Measurements from ENCODE around the gene SLC6A19. TPM values are rescaled to one million over a fixed set of nuclear protein-coding genes. Genes with fewer than 3 reads are reported as not detected.

Gene SLC6A19
- total RNA-seq, 2 donors from 2014 or later, result not detected

DNA sequence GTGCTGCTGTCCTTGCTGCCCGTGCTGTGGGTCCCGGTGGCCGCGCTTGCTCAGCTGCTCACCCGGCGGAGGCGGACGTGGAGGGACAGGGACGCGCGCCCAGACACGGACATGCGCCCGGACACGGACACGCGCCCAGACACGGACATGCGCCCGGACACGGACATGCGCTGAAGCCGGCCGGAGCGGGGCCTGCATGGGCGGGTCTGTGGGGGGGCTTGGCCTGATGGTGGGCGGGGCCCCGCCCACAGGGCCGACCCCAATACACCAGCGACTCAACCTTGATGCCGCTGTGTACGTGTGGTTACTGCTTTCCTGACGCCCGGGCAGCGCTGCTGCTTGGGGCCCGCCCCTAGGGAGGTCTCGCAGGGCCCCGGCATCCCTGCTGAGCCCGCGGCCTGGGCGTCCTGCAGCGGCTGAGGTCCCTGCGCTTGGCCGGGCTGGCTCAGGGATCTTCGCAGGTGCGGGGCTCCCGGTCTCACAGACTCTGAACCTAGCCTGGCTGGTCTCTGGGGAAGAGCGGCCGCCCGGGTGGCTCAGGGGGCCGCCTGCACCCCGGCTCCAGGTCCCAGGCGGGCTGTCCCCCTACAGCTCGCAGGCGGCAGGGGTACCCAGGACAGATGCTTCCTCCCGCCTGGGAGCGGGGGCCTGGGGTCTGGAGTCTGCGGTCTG, 44.6 kb downstream of the SLC6A19 start:
- DNase-seq (no peak), ATAC-seq (no peak)
- intact Hi-C loops (cut with DNase I), result no loop called here

DNA sequence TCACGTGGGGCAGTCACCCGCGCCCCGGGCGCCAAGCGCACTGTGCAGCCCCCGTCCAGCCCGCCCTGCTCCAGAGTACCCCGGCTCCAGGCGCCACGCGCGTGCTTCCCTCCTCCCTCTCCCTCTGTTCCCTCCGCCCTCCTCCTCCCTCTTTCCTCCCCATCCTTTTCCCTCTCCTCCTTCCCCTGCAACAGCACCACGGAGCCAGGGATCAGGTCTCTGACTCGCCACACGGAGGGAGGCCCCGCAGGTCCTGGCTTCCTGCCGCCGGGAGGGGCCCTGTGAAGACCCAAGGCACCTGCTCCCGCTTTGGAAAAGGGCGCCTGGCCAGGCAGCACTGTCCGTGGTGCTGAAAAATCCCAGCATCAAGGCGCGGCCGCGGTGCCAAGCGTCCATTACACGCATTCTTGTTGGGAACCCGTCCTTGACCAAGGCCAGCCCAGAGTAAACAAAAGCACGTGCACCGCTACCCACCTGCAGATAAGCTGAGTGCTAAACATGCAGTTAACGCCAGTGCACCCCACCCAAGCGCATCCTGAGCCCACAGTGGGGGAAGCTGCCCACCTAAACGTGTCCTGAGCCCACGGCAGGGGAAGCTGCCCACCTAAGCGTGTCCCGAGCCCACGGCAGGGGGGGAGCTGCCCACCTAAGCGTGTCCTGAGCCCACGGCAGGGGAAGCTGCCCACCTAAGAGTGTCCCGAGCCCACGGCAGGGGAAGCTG, 45.5 kb downstream of the SLC6A19 start:
- intact Hi-C loops (cut with DNase I), result no loop called here
- ATAC-seq, result peak; percentile 22 to 48
- DNase-seq, result peak; percentile 52

GRCh38 chr5:1247811-1248210, 46.4 kb downstream of the SLC6A19 start:
- intact Hi-C loops (cut with DNase I), result no loop called here
- ATAC-seq, result no peak
- no peak for DNase-seq

- no peak for DNase-seq
- intact Hi-C loops (cut with DNase I), result no loop called here
- ATAC-seq, result no peak
These were observed 48.2 kb downstream of the SLC6A19 start for GRCh38 chr5:1249366-1250280.

DNA sequence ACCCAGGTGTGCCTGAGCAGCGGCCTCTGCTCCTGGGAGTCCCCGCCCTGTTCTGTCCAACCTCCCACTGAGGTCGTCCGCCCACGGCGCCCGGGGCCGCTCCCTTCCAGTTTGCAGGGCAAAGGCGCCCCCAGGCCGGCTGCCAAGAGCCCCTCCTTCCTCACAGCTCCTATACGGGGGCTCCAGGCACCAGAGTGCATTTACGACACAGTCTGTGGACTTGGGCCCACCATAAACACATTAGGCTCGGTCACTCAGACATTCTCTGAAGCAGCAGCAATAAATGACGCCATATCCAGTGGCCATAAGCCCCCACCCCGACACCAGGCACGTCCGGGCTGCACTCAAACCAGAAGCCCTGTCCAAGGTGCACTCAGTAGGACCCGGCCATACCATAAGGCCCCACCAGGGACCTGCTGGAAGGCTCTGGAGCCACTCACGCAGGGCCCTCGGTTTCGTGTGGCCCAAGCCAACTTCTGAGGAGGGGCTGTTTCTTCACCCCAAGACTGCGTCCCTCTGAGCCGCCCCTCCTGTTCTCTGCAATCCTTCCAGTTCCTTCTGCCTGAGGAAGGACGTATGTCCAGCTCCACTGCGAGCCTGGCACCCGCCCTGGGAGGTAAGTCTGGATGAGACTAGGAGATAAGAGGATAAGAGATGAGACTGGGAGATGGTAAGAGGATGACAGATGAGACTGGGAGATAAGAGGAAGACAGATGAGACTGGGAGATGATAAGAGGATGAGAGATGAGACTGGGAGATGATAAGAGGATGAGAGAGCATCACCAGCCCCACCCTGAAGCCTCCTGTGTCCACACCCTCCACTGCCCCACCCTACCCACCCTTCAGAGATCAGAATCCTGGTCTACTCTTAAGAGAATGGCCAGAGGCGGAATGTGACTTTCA, 50.5 kb downstream of the SLC6A19 start:
- ATAC-seq, result no peak
- no peak for DNase-seq
- intact Hi-C loops (cut with DNase I), result no loop called here

GRCh38 chr5:1252681-1253080, 51.3 kb downstream of the SLC6A19 start:
- no peak for ATAC-seq
- intact Hi-C loops (cut with DNase I), result no loop called here
- no peak for DNase-seq

DNA sequence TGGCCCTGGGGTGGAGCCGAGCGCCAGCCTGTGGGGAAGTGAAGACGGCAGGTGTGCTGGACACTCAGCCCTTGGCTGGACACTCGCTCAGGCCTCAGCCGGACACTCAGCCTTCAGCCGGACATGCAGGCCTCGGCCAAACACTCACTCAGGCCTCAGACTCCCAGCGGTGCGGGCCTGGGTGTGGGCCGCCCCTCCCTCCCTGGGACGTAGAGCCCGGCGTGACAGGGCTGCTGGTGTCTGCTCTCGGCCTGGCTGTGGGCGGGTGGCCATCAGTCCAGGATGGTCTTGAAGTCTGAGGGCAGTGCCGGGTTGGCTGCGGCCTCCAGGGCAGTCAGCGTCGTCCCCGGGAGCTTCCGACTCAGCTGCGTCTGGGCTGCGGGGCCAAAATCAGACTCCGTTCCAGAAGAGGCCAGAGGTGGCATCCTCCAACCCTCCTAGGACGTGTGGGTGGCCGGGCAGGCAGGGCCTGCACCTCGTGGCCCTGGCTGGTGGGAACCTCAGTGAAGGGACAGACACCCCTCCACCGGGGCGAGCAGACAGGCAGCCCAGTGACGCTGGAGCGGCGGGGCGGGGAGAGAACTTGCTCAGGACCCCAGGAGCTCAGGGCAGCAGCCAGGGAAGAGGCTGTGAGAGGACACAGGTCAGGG, 52.2 kb downstream of the SLC6A19 start:
- ATAC-seq (no peak), DNase-seq (no peak)
- intact Hi-C loops (cut with DNase I), result no loop called here

DNA sequence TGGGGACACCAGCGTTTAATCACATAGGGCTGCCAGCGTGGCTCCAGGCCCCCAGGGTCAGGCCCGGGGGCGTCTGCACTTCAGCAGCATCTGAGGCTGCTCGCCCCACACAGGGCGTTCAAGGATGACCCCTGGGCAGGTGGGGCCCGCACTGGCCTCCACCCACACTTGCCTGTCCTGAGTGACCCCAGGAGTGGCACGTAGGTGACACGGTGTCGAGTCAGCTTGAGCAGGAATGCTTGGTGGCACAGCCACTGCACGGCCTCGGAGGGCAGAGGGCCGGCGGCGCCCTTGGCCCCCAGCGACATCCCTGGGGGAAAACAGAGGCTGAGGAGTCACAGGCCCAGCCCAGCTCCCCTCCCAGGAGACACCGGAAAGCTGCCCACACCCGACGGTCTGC, 52.8 kb downstream of the SLC6A19 start:
- no peak for ATAC-seq
- no peak for DNase-seq
- intact Hi-C loops (cut with DNase I), result no loop called here

GRCh38 chr5:1255081-1255561, 53.7 kb downstream of the SLC6A19 start:
- intact Hi-C loops (cut with DNase I), result no loop called here
- ATAC-seq, result no peak
- no peak for DNase-seq

DNA sequence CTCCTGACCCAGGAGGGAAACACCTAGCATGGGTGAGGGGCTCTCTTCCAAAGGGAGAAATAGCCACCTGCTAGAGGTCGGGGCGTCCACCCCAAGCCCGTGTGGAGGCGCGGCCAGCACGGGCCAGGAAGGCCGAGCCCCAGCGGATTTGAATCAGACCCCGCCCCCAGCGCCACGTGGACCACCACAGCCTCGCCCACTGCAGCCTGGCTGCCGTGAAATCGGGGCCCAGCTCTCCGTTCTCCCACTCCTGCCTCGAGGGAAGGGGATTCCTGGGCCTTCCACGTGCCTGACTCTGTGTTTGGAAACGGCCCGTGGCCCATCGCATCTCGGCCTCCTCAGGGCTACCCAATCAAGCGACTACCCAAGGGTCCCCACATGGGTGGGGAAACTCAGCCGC, 55.4 kb downstream of the SLC6A19 start:
- intact Hi-C loops (cut with DNase I), result no loop called here
- ATAC-seq, result no peak
- no peak for DNase-seq

DNA sequence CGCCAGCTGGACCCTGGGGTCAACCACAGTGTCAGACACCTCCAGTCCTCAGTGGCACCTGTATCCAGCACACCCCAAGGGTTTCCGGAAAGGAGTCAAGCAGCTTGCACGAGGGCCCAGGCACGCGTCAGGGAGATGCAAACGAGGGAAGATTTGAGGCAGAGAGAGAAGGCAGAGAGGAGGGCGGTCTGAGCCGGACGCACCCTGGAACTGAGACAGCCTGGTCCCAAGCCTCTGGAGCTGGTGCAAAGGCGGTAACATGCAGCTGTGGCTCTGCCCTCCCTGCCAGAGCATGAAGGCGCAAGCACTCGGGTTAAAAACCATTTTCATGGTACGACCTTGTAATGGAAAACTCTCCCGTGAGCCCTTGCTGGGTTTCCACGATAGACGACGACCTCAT, 56.0 kb downstream of the SLC6A19 start:
- no peak for ATAC-seq
- no peak for DNase-seq
- intact Hi-C loops (cut with DNase I), result no loop called here

GRCh38 chr5:1257841-1258240, 56.4 kb downstream of the SLC6A19 start:
- DNase-seq (no peak), ATAC-seq (no peak)
- intact Hi-C loops (cut with DNase I), result no loop called here

- intact Hi-C loops (cut with DNase I), result no loop called here
- DNase-seq (no peak), ATAC-seq (no peak)
These were observed 58.5 kb downstream of the SLC6A19 start for GRCh38 chr5:1259806-1260480.

GRCh38 chr5:1261643-1262042, 60.2 kb downstream of the SLC6A19 start:
- DNase-seq (no peak), ATAC-seq (no peak)
- intact Hi-C loops (cut with DNase I), result no loop called here

DNA sequence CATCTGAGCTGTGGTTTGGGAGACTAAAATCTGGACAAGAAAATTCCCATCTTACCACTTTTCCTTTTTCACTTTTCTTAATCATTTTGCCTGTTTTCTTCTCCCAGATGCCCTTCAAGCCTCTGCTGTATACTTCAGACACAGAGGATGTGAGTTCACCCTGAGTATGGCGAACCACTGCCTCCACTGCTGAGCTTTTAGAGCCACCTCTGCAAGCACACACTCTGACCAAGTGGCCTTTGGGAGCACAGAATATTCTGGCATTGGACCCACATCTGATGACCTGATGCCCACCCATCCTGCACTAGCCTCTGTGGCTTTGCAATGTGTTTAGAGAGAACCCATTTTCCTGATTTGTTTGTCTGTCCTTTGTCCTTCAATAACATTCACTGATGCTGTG, 61.0 kb downstream of the SLC6A19 start:
- no peak for DNase-seq
- ATAC-seq, result no peak
- intact Hi-C loops (cut with DNase I), result no loop called here

- DNase-seq (no peak), ATAC-seq (no peak)
- intact Hi-C loops (cut with DNase I), result no loop called here
These were observed 62.8 kb downstream of the SLC6A19 start for GRCh38 chr5:1264211-1264610.

GRCh38 chr5:1265026-1265425, 63.6 kb downstream of the SLC6A19 start:
- no peak for DNase-seq
- intact Hi-C loops (cut with DNase I), result no loop called here
- ATAC-seq, result no peak
